Stimulated activated CD4-positive, alpha-beta T cell treated with anti-CD3 and anti-CD28 coated beads, TNF-alpha, amount 100 ng/mL, for 4 hours (primary cell): ENCODE measurements around the gene KL.

Source experiments
- DNase-seq, 3 experiments: peaks; one replicate each; pipeline ENCODE4 v3.0.0-alpha.2; 2020; ENCODE audit warnings: low read depth in 3 of 3

Gene KL

GRCh38 chr13:33080972-33081590 lies 64.9 kb downstream of the KL start:
- DNase-seq = no peak

GRCh38 chr13:33081666-33082065 lies 65.4 kb downstream of the KL start:
- no peak for DNase-seq

GRCh38 chr13:33083054-33083453 lies 66.8 kb downstream of the KL start:
- no peak for DNase-seq

GRCh38 chr13:33087091-33087490 lies 70.9 kb downstream of the KL start:
- DNase-seq = no peak

- DNase-seq = no peak
These were observed 71.6 kb downstream of the KL start for GRCh38 chr13:33087790-33088189.

GRCh38 chr13:33089311-33089710 lies 73.1 kb downstream of the KL start:
- no peak for DNase-seq

GRCh38 chr13:33090755-33091414 lies 74.7 kb downstream of the KL start:
- no peak for DNase-seq

GRCh38 chr13:33091415-33091774 lies 75.2 kb downstream of the KL start:
- no peak for DNase-seq

GRCh38 chr13:33092073-33092987 lies 76.1 kb downstream of the KL start:
- DNase-seq = no peak

GRCh38 chr13:33096886-33097605 lies 80.8 kb downstream of the KL start:
- no peak for DNase-seq

- no peak for DNase-seq
These were observed 83.6 kb downstream of the KL start for GRCh38 chr13:33099860-33100259.

GRCh38 chr13:33100886-33101285 lies 84.7 kb downstream of the KL start:
- DNase-seq = no peak

GRCh38 chr13:33101835-33102234 lies 85.6 kb downstream of the KL start:
- no peak for DNase-seq

GRCh38 chr13:33103457-33103856 lies 87.2 kb downstream of the KL start:
- no peak for DNase-seq

- no peak for DNase-seq
These were observed 89.3 kb downstream of the KL start for GRCh38 chr13:33105387-33106005.

- DNase-seq = no peak
These were observed 90.6 kb downstream of the KL start for GRCh38 chr13:33106656-33107360.

GRCh38 chr13:33107361-33107760 lies 91.1 kb downstream of the KL start:
- DNase-seq = no peak

- DNase-seq = no peak
These were observed 92.4 kb downstream of the KL start for GRCh38 chr13:33108620-33109019.

GRCh38 chr13:33109271-33109697 lies 93.1 kb downstream of the KL start:
- no peak for DNase-seq

GRCh38 chr13:33109801-33110200 lies 93.6 kb downstream of the KL start:
- no peak for DNase-seq

- DNase-seq = no peak
These were observed 94.1 kb downstream of the KL start for GRCh38 chr13:33110386-33110712.
